ENCODE results near the gene NT5M. TPM values are rescaled to one million over a fixed set of nuclear protein-coding genes. Genes with fewer than 3 reads are reported as not detected.
A peak's percentile ranks its signal among the peaks of the same experiment; 100 is the strongest.

Gene NT5M
- total RNA-seq, 1 donor from 2014 or later, result 4.0 TPM

DNA sequence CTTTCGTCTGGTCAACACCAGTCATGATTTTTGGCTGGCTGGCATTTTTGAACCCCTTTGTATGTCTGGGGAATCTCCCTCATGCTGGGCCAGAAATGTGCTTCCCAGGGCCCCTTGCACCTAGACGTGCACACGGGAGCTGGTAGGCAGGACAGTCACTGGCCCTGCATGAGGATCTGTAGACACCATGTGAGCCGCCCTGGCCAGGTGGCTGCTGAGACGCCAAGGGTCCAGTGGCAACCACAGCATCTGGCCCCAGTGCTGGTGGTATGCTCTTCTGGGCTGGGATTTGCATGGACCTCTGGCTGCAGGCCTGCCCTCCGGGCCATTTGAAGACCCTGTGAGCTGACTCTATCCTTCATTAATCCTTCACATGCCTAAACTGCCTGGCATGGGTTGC lies 67.5 kb downstream of the NT5M start:
- peaks cover 8% of the 10 kb centered on the region for H3K27me3 Mint-ChIP-seq (ENCODE audit: low read depth)
- H3K36me3 Mint-ChIP-seq (ENCODE audit: low read depth), result no peaks in the 10 kb centered on the region
- TF ChIP-seq CTCF (IDR thresholded peaks at IDR 0.05), result no peak
- no peak overlapping the region for H3K4me3 Mint-ChIP-seq (ENCODE audit: unreplicated experiment)
- no peak overlapping the region for H3K27ac Mint-ChIP-seq (ENCODE audit: unreplicated experiment)
- peaks cover 4% of the 10 kb centered on the region for H3K9me3 Mint-ChIP-seq (ENCODE audit: low read depth)
- no peaks in the 10 kb centered on the region for H3K4me1 Mint-ChIP-seq (ENCODE audit: low read depth)
- peak; percentile 64 for DNase-seq (ENCODE audit: low spot score)

DNA sequence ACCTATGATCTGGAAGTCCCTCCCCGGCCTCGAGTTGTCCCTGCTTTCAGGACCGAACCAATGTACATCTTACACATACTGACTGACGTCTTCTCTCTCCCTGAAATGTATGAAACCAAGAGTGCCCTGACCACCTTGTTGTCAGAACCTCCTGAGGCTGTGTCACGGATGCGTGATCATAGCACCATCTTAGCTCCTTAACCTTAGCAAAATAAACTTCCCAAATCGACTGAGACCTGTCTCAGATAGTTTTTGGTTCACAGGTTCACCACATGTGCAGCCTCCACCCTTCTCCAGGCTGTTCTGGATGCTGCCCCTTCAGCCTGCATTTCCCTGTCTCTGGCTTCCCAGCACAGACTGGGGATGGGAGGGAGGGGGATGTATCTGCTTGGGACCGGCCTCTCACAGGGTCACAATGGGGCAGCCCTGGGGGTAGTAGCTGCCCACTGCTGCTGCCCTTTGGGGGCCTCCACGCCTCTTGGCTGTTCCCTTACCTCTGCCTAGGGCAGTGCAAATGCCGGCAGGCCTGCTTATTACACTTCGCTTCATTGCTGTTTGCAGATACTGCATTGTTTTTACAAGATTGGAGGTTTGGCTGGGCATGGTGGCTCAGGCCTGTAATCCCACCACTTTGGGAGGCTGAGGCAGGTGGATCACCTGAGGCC lies 69.8 kb downstream of the NT5M start:
- H3K27me3 Mint-ChIP-seq (ENCODE audit: low read depth), result peaks cover 6% of the 10 kb centered on the region
- no peak for TF ChIP-seq CTCF (IDR thresholded peaks at IDR 0.05)
- no peak overlapping the region for H3K27ac Mint-ChIP-seq (ENCODE audit: unreplicated experiment)
- no peaks in the 10 kb centered on the region for H3K36me3 Mint-ChIP-seq (ENCODE audit: low read depth)
- no peaks in the 10 kb centered on the region for H3K4me1 Mint-ChIP-seq (ENCODE audit: low read depth)
- H3K4me3 Mint-ChIP-seq (ENCODE audit: unreplicated experiment), result no peak overlapping the region
- no peaks in the 10 kb centered on the region for H3K9me3 Mint-ChIP-seq (ENCODE audit: low read depth)
- DNase-seq (ENCODE audit: low spot score), result peak; percentile 63

- Mint-ChIP-seq H3K4me1 (ENCODE audit: low read depth) (no peaks in the 10 kb centered on the region), H3K36me3 (ENCODE audit: low read depth) (no peaks in the 10 kb centered on the region), H3K4me3 (ENCODE audit: unreplicated experiment) (no peak overlapping the region), H3K27me3 (ENCODE audit: low read depth) (peaks cover 11% of the 10 kb centered on the region), H3K9me3 (ENCODE audit: low read depth) (no peaks in the 10 kb centered on the region), H3K27ac (ENCODE audit: unreplicated experiment) (no peak overlapping the region)
- TF ChIP-seq CTCF (IDR thresholded peaks at IDR 0.05), result no peak
- peak; percentile 3 for DNase-seq (ENCODE audit: low spot score)
Measured at GRCh38 chr17:17375841-17376240, 72.7 kb downstream of the NT5M start.

DNA sequence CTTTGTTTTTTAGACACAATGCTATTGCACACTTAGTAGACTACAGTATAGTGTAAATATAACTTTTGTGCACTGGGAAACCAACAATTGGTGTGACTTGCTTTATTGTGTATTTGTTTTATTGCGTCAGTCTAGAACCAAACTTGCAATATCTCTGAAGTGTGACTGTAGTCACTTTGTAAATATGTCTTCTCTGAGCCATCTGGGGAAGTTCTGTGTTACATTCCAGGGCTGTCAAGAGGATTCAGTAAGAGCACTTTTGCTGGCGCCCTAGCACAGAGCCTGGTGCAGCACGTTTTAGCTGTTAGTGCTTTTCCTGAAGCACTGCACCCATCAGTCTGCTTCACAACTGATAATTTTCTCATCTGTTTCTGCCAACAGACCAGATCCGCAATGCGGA lies 73.2 kb downstream of the NT5M start:
- TF ChIP-seq CTCF (IDR thresholded peaks at IDR 0.05), result no peak
- no peaks in the 10 kb centered on the region for H3K4me1 Mint-ChIP-seq (ENCODE audit: low read depth)
- H3K9me3 Mint-ChIP-seq (ENCODE audit: low read depth), result no peaks in the 10 kb centered on the region
- H3K27me3 Mint-ChIP-seq (ENCODE audit: low read depth), result peaks cover 15% of the 10 kb centered on the region
- no peaks in the 10 kb centered on the region for H3K36me3 Mint-ChIP-seq (ENCODE audit: low read depth)
- H3K27ac Mint-ChIP-seq (ENCODE audit: unreplicated experiment), result no peak overlapping the region
- DNase-seq (ENCODE audit: low spot score), result no peak
- H3K4me3 Mint-ChIP-seq (ENCODE audit: unreplicated experiment), result no peak overlapping the region

DNA sequence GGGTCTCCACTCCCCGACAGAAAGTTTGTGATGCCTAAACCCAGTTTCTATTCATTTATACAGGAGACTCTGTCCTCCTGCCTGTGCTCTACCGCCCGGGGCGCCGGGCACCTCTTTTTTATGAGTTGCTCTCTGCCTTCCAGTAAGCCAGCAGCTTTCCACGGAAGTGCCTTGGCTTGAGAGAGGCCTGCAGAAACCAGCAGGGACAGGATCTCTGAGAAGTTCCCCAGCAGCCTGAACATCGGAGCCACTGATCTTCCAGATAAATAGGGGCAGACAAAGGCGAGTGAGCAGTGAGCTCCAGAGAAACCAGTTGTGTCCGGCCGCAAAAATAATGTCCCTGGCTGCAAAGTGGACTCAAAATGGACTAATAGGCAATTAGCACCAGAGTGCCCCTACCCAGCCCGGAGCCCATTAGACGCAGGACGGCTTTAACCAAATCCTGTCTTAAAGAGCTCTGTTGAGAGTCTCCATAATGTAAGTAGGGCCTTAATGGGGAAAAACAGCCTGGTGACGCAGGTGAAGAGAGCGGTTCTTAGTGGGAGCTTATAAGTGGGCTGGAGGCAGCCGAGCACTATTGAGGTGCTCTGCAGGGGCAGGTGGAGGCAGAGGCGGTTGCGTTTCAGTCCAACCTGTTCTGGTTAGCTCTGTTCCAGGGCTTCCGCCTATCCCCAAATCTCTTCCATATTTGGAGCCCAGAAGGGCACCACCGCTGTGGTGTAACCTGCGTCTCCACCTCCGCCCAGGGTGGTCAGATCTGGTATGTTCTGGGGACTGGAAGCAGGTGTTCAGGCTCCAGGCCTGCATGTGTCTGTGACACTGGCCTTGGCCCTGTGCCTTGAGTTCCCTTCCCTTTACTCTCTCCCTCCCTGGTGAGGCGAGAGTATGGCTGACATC lies 74.1 kb downstream of the NT5M start:
- Mint-ChIP-seq H3K9me3 (ENCODE audit: low read depth) (no peaks in the 10 kb centered on the region), H3K27ac (ENCODE audit: unreplicated experiment) (no peak overlapping the region), H3K4me1 (ENCODE audit: low read depth) (no peaks in the 10 kb centered on the region), H3K36me3 (ENCODE audit: low read depth) (no peaks in the 10 kb centered on the region), H3K27me3 (ENCODE audit: low read depth) (peaks cover 23% of the 10 kb centered on the region), H3K4me3 (ENCODE audit: unreplicated experiment) (no peak overlapping the region)
- TF ChIP-seq CTCF (IDR thresholded peaks at IDR 0.05), result no peak
- DNase-seq (ENCODE audit: low spot score), result peak; percentile 62
